ENCODE results near the gene UBL4A. TPM values are rescaled to one million over a fixed set of nuclear protein-coding genes. Genes with fewer than 3 reads are reported as not detected.

UBL4A gene
- total RNA-seq, 1 experiment from 2014 or later: 37.4 TPM

DNA sequence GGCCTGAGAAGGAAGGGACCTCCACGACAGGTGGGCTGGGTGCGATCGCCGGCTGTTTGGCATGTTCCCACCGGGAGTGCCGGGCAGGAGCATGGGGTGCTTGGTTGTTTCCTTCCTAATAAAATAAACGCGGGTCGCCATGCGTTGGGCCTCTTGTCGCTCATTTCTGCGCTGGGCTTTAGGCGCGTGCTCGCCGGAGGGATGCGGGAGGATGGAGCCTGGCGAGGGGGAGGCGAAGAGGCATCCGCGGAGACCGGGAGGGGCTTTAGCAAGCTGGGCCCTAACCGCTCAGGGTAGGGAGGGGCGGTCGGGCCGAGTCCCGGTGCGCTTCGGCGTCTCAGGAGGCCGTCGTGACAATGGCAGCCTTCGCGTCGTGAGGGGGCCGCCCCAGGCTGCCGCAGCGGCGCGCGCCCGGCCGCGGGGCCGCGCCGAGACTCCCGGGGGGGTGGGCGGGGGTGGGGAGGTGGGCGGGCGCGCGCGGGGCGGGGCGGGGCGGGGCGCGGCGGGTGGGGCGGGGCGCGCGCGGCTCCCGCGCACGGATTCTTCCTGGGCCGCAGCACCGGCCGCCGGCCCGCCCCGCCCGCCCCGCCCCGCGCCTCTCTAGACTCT is 49.9 kb downstream of the UBL4A start:
- Histone ChIP-seq H3K36me3 (ENCODE audit: control insufficient read depth in 1 of 2, insufficient read depth in 2 of 2, low read length in 2 of 2) (no peaks in the 10 kb centered on the region; a peak in 1 of 4 replicates), H3K4me1 (ENCODE audit: control insufficient read depth in 1 of 2, insufficient read depth in 2 of 2, low read length in 2 of 2) (peaks cover 3 to 13% of the 10 kb centered on the region in 2 experiments; a peak in 2 of 4 replicates), H3K4me2 (ENCODE audit: low read length) (peak overlapping the region; percentile 77), H4K20me1 (ENCODE audit: insufficient read depth) (no peaks in the 10 kb centered on the region), H3K27ac (ENCODE audit: low read depth, low read length) (peak overlapping the region; percentile 73), H2AFZ (ENCODE audit: low read depth, low read length, poor library complexity, severe bottlenecking) (no peak overlapping the region), H3K9me3 (ENCODE audit: control insufficient read depth in 1 of 2, insufficient read depth in 1 of 2, low read depth in 1 of 2, low read length in 2 of 2) (no peaks in the 10 kb centered on the region), H3K27me3 (ENCODE audit: insufficient read depth, low read length) (no peaks in the 10 kb centered on the region), H3K4me3 (replicated peaks in 1 of 2; ENCODE audit: low read depth in 1 of 2, low read length in 2 of 2) (peak overlapping the region in 1 of 2 experiments; percentile 63; a peak in 1 of 4 replicates), H3K9ac (ENCODE audit: low read length) (peak overlapping the region; percentile 59), H3K9me2 (ENCODE audit: insufficient read depth) (no peaks in the 10 kb centered on the region), H3K79me2 (ENCODE audit: insufficient read depth, low read length) (peaks cover 29% of the 10 kb centered on the region)
- CTCF ChIA-PET: no interaction called here
- intact Hi-C loops (cut with micrococcal nuclease): no loop called here
- TF ChIP-seq EZH2phosphoT487 (IDR thresholded peaks at IDR 0.05; ENCODE audit: borderline replicate concordance) (no peak), SP1 (IDR thresholded peaks at IDR 0.05; ENCODE audit: low read depth) (no peak), TCF7L2 (IDR thresholded peaks at IDR 0.05; ENCODE audit: borderline replicate concordance, extremely low read depth, insufficient read depth, insufficient read length) (no peak), POLR2AphosphoS5 (IDR thresholded peaks at IDR 0.05; ENCODE audit: low read depth, low read length) (no peak), JUND (IDR thresholded peaks at IDR 0.05) (no peak)
- TF ChIP-seq, protein P1, sequence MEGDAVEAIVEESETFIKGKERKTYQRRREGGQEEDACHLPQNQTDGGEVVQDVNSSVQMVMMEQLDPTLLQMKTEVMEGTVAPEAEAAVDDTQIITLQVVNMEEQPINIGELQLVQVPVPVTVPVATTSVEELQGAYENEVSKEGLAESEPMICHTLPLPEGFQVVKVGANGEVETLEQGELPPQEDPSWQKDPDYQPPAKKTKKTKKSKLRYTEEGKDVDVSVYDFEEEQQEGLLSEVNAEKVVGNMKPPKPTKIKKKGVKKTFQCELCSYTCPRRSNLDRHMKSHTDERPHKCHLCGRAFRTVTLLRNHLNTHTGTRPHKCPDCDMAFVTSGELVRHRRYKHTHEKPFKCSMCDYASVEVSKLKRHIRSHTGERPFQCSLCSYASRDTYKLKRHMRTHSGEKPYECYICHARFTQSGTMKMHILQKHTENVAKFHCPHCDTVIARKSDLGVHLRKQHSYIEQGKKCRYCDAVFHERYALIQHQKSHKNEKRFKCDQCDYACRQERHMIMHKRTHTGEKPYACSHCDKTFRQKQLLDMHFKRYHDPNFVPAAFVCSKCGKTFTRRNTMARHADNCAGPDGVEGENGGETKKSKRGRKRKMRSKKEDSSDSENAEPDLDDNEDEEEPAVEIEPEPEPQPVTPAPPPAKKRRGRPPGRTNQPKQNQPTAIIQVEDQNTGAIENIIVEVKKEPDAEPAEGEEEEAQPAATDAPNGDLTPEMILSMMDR (IDR thresholded peaks at IDR 0.05 in 2 of 3, conservative IDR thresholded peaks at IDR 0.05 in 1 of 3; ENCODE audit: borderline replicate concordance in 1 of 3, insufficient read depth in 1 of 3, low read depth in 2 of 3, low read length in 2 of 3): no peak
- DNase-seq (ENCODE audit: low read depth, low spot score) (no peak), ATAC-seq (peak; percentile 67)
- no TSS peak for BruUV-seq (replicated peaks)
- RAD21 ChIA-PET (ENCODE audit: low non-redundant PET in 1 of 2, low total read pairs in 2 of 2, uncharacterized antibody in 2 of 2, unreplicated experiment in 2 of 2): no interaction called here
- POLR2A ChIA-PET: no interaction called here
